GM18951 (cell line): Measurements from ENCODE around the gene OR10H1.
"Not testable (repeated sequence)": the region's sequence is repeated elsewhere in the genome, so short reads cannot be mapped to it uniquely, and the experiment has no call there.

ENCODE experiments used
- POLR2A ChIP-seq: IDR thresholded peaks from 4 replicates; pipeline ENCODE4 v1.6.1; 2011; ENCODE audit warnings: mild to moderate bottlenecking; ENCODE audit not compliant: insufficient read length, insufficient read depth; ENCODE audit errors: extremely low read depth
- in situ Hi-C: fragments of 300-500 bp; cut with MboI; formaldehyde crosslinking; loops from one replicate; pipeline ENCODE4 v1.12.0; 2022; ENCODE audit warnings: low sequenced_read_pairs, mixed read lengths, inconsistent platforms; ENCODE audit not compliant: unreplicated experiment

The OR10H1 gene

GRCh38 chr19:15815306-15815705, at the start of gene OR10H1:
Gene OR10H1, minus strand, starts transcription at chr19:15815664. Its CDS starts 7,627 bp downstream, at chr19:15808037.
- no peak for TF ChIP-seq POLR2A
- in situ Hi-C loops, result no loop called here

GRCh38 chr19:15864824-15865223, 49.4 kb upstream of the OR10H1 start:
- in situ Hi-C loops, result no loop called here
- TF ChIP-seq POLR2A, result no peak

- TF ChIP-seq POLR2A, result no peak
- in situ Hi-C loops, result no loop called here
Measured at GRCh38 chr19:15863272-15863671, 47.8 kb upstream of the OR10H1 start.

- no peak for TF ChIP-seq POLR2A
- in situ Hi-C loops, result no loop called here
Measured at GRCh38 chr19:15862444-15862843, 47.0 kb upstream of the OR10H1 start.

GRCh38 chr19:15860522-15860921, 45.1 kb upstream of the OR10H1 start:
- no peak for TF ChIP-seq POLR2A
- in situ Hi-C loops, result no loop called here

- in situ Hi-C loops, result no loop called here
Measured at GRCh38 chr19:15859187-15859586, 43.7 kb upstream of the OR10H1 start.

GRCh38 chr19:15850385-15850784, 34.9 kb upstream of the OR10H1 start:
- in situ Hi-C loops, result no loop called here
- TF ChIP-seq POLR2A, result no peak

More at GRCh38 chr19:15859187-15859586, 43.7 kb upstream of the OR10H1 start:
- no peak for TF ChIP-seq POLR2A

GRCh38 chr19:15846923-15847322, 31.5 kb upstream of the OR10H1 start:
- in situ Hi-C loops, result no loop called here
- TF ChIP-seq POLR2A, result no peak

GRCh38 chr19:15843894-15844222, 28.4 kb upstream of the OR10H1 start:
- in situ Hi-C loops, result not testable (repeated sequence)

GRCh38 chr19:15843203-15843893, 27.9 kb upstream of the OR10H1 start:
- TF ChIP-seq POLR2A, result no peak
- in situ Hi-C loops, result no loop called here

GRCh38 chr19:15841875-15842569, 26.6 kb upstream of the OR10H1 start:
- in situ Hi-C loops, result no loop called here
- no peak for TF ChIP-seq POLR2A

GRCh38 chr19:15840833-15841232, 25.4 kb upstream of the OR10H1 start:
- in situ Hi-C loops, result no loop called here
- TF ChIP-seq POLR2A, result no peak

- in situ Hi-C loops, result not testable (repeated sequence)
Measured at GRCh38 chr19:15839888-15840287, 24.4 kb upstream of the OR10H1 start.

- TF ChIP-seq POLR2A, result no peak
- in situ Hi-C loops, result no loop called here
Measured at GRCh38 chr19:15838351-15838750, 22.9 kb upstream of the OR10H1 start.
